Vagina (tissue), 2 donors: ENCODE results near the gene TUBGCP4.

Source experiments
- POLR2A ChIP-seq, 2 donors: fragments of 450-650 bp; IDR thresholded peaks; one replicate each; pipeline ENCODE4 v1.6.1; 2017; ENCODE audit warnings: antibody characterized with exemption in 2 of 2, mild to moderate bottlenecking in 2 of 2, moderate library complexity in 2 of 2
- POLR2AphosphoS5 ChIP-seq, 2 donors: sonication (generic); formaldehyde crosslinking; IDR thresholded peaks; one replicate each; pipeline ENCODE4 v1.9.0; 2017; ENCODE audit warnings: antibody characterized with exemption in 2 of 2, mild to moderate bottlenecking in 2 of 2, low read depth in 1 of 2; ENCODE audit not compliant: insufficient read depth in 1 of 2
- TF ChIP-seq, protein P1 (sequence below), 3 experiments: fragments of 450-650 bp in 2 of 3; fragments of 200-600 bp in 1 of 3; sonication (generic) in 1 of 3; IDR thresholded peaks; one replicate each; pipeline ENCODE4 v1.5.1; 2017 to 2019; ENCODE audit warnings: antibody characterized with exemption in 3 of 3, mild to moderate bottlenecking in 2 of 3, moderate library complexity in 2 of 3

DNA sequence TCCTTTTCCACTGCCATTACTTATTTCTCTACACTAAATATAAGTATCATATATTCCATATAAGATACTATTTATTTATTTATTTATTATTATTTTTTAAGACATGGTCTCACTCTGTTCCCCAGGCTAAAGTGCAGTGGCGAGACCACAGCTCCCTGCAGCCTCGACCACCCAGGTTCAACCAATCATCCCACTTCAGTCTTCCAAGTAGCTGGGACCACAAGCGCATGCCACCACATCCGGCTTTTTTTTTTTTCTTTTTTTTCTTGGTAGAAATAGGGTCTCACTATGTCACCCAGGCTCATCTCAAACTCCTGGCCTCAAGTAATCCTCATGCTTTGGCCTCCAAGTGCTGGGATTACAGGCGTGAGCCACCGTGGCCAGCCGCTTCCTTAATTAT lies 65.5 kb downstream of the TUBGCP4 start:
- TF ChIP-seq, protein P1, sequence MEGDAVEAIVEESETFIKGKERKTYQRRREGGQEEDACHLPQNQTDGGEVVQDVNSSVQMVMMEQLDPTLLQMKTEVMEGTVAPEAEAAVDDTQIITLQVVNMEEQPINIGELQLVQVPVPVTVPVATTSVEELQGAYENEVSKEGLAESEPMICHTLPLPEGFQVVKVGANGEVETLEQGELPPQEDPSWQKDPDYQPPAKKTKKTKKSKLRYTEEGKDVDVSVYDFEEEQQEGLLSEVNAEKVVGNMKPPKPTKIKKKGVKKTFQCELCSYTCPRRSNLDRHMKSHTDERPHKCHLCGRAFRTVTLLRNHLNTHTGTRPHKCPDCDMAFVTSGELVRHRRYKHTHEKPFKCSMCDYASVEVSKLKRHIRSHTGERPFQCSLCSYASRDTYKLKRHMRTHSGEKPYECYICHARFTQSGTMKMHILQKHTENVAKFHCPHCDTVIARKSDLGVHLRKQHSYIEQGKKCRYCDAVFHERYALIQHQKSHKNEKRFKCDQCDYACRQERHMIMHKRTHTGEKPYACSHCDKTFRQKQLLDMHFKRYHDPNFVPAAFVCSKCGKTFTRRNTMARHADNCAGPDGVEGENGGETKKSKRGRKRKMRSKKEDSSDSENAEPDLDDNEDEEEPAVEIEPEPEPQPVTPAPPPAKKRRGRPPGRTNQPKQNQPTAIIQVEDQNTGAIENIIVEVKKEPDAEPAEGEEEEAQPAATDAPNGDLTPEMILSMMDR (IDR thresholded peaks at IDR 0.05): no peak
- TF ChIP-seq POLR2A (IDR thresholded peaks at IDR 0.05) (no peak), POLR2AphosphoS5 (IDR thresholded peaks at IDR 0.05; ENCODE audit: insufficient read depth in 1 of 2, low read depth in 1 of 2) (no peak)
